ENCODE data around the gene ZGPAT.

GRCh38 chr20:63765902-63766301 lies 58.1 kb downstream of the ZGPAT start:
- TF ChIP-seq CTCF (IDR thresholded peaks at IDR 0.05; ENCODE audit: poor library complexity, severe bottlenecking), result no peak
- no peak for TF ChIP-seq EP300 (conservative IDR thresholded peaks at IDR 0.05; ENCODE audit: poor library complexity, severe bottlenecking)
- TF ChIP-seq EZH2 (IDR thresholded peaks at IDR 0.05; ENCODE audit: borderline replicate concordance, insufficient read depth, low read length, poor library complexity, severe bottlenecking), result no peak
- TF ChIP-seq RAD21 (conservative IDR thresholded peaks at IDR 0.05), result no peak
- TF ChIP-seq TAF1 (IDR thresholded peaks at IDR 0.05; ENCODE audit: low read depth), result no peak
- no peak for TF ChIP-seq SMC3 (conservative IDR thresholded peaks at IDR 0.05; ENCODE audit: poor library complexity)
- TF ChIP-seq REST (IDR thresholded peaks at IDR 0.05; ENCODE audit: borderline replicate concordance), result no peak
- no peak for TF ChIP-seq POLR2AphosphoS5 (IDR thresholded peaks at IDR 0.05)
- TF ChIP-seq MXI1 (conservative IDR thresholded peaks at IDR 0.05; ENCODE audit: poor library complexity, severe bottlenecking), result no peak
